H1 (cell line): Measurements from ENCODE around the gene KIF2C. TPM values are rescaled to one million over a fixed set of nuclear protein-coding genes. Genes with fewer than 3 reads are reported as not detected.
A peak's percentile ranks its signal among the peaks of the same experiment; 100 is the strongest.

Experiments
- CTCF ChIA-PET: fragments of 300-600 bp; sonication (Branson Sonifier 250); formaldehyde crosslinking; loops from one replicate; lab custom pipeline; 2021; ENCODE audit not compliant: partially characterized antibody; lab: Charles Lee
- POLR2A ChIA-PET: fragments of 300-600 bp; sonication (Branson Sonifier 250); formaldehyde crosslinking; loops from one replicate; lab custom pipeline; 2021; ENCODE audit warnings: inconsistent platforms; ENCODE audit not compliant: partially characterized antibody; lab: Charles Lee
- DNase-seq, 2 experiments: peaks; one replicate each; pipeline versions ENCODE4 v3.0.0 to v3.0.0-alpha.2; 2010 to 2022; ENCODE audit warnings: low spot score in 2 of 2, low read depth in 1 of 2, mixed read lengths in 1 of 2
- FAIRE-seq: peaks from 2 replicates; lab custom pipeline; 2011; peaks lifted over from hg19 to GRCh38; lab: Jason Lieb, UNC
- H2AFZ ChIP-seq: 2 replicates; pipeline ENCODE4 v1.8.1; 2012; ENCODE audit warnings: low read length, inconsistent platforms
- H2AK5ac ChIP-seq: 2 replicates; pipeline ENCODE4 v1.6.1; 2013; ENCODE audit warnings: low read depth, low read length
- H2BK120ac ChIP-seq: replicated peaks from 2 replicates; pipeline ENCODE3; 2013; ENCODE audit warnings: low read depth, low read length, inconsistent platforms
- H2BK12ac ChIP-seq: 2 replicates; pipeline ENCODE4 v1.6.1; 2013; ENCODE audit warnings: low read depth, low read length
- H2BK15ac ChIP-seq: 2 replicates; pipeline ENCODE4 v1.6.1; 2013; ENCODE audit warnings: low read length
- H2BK20ac ChIP-seq: 2 replicates; pipeline ENCODE4 v1.6.1; 2013; ENCODE audit warnings: low read length
- H2BK5ac ChIP-seq: 2 replicates; pipeline ENCODE4 v1.6.1; 2013; ENCODE audit warnings: low read depth, low read length
- H3K14ac ChIP-seq: 2 replicates; pipeline ENCODE4 v1.6.1; 2013; ENCODE audit warnings: inconsistent platforms; ENCODE audit not compliant: insufficient read length
- H3K18ac ChIP-seq: 2 replicates; pipeline ENCODE4 v1.6.1; 2013; ENCODE audit warnings: low read length; ENCODE audit errors: extremely low read depth
- H3K23ac ChIP-seq: 2 replicates; pipeline ENCODE4 v1.6.1; 2013; ENCODE audit warnings: inconsistent platforms; ENCODE audit not compliant: insufficient read length
- H3K23me2 ChIP-seq: 2 replicates; pipeline ENCODE4 v1.6.1; 2013; ENCODE audit warnings: low read depth, low read length
- H3K27ac ChIP-seq: 2 replicates; pipeline ENCODE4 v1.6.1; 2011; ENCODE audit warnings: low read depth, low read length, inconsistent platforms
- H3K27me3 ChIP-seq, 4 experiments: replicated peaks in 1 of 4; 1 replicate in 1 of 4; 2 replicates in 3 of 4; pipeline versions ENCODE4 v1.6.1 to v1.8.1; 2011 to 2013; ENCODE audit warnings: low read length in 3 of 4, mild to moderate bottlenecking in 3 of 4, inconsistent platforms in 2 of 4, mixed read lengths in 2 of 4, moderate library complexity in 1 of 4; ENCODE audit not compliant: control insufficient read depth in 3 of 4, insufficient read depth in 3 of 4; ENCODE audit errors: extremely low read depth in 1 of 4
- H3K36me3 ChIP-seq, 4 experiments: 2 replicates each; pipeline versions ENCODE4 v1.6.1 to v1.8.1; 2011 to 2013; ENCODE audit warnings: mild to moderate bottlenecking in 4 of 4, low read length in 3 of 4, moderate library complexity in 2 of 4, control low read depth in 1 of 4, inconsistent platforms in 1 of 4; ENCODE audit not compliant: insufficient read depth in 4 of 4, control insufficient read depth in 2 of 4
- H3K4ac ChIP-seq: replicated peaks from 2 replicates; pipeline ENCODE3; 2013; ENCODE audit warnings: low read length, low read depth, mixed read lengths, inconsistent platforms; ENCODE audit not compliant: insufficient read length
- H3K4me1 ChIP-seq, 4 experiments: replicated peaks in 1 of 4; 1 replicate in 1 of 4; 2 replicates in 3 of 4; pipeline versions ENCODE4 v1.6.1 to v1.8.1; 2011 to 2013; ENCODE audit warnings: low read length in 3 of 4, inconsistent platforms in 2 of 4, mixed read lengths in 1 of 4; ENCODE audit not compliant: insufficient read depth in 4 of 4, control insufficient read depth in 3 of 4
- H3K4me2 ChIP-seq, 2 experiments: 2 replicates each; pipeline versions ENCODE4 v1.6.1 to v1.8.1; 2011 to 2013; ENCODE audit warnings: low read depth in 2 of 2, low read length in 2 of 2, control low read depth in 1 of 2, inconsistent platforms in 1 of 2, mild to moderate bottlenecking in 1 of 2; ENCODE audit not compliant: insufficient read depth in 1 of 2
- H3K4me3 ChIP-seq, 4 experiments: fragments of 200-600, 300-600 bp in 1 of 4; sonication (generic), shearing (Covaris generic), sonication (Bioruptor Twin) in 1 of 4; 2 replicates each; pipeline versions ENCODE4 v1.5.1 to v1.8.1; 2011 to 2016; ENCODE audit warnings: low read length in 4 of 4, low read depth in 3 of 4, control low read depth in 2 of 4, inconsistent platforms in 2 of 4, mild to moderate bottlenecking in 2 of 4, mixed read lengths in 1 of 4, moderate library complexity in 1 of 4; ENCODE audit not compliant: insufficient read depth in 2 of 4; ENCODE audit errors: extremely low read depth in 1 of 4
- H3K56ac ChIP-seq: replicated peaks from 2 replicates; pipeline ENCODE3; 2013; ENCODE audit warnings: low read depth, mild to moderate bottlenecking, mixed read lengths, low read length, inconsistent platforms; ENCODE audit not compliant: insufficient read length
- H3K79me1 ChIP-seq: 2 replicates; pipeline ENCODE4 v1.6.1; 2013; ENCODE audit warnings: low read depth, low read length, control low read depth
- H3K79me2 ChIP-seq, 2 experiments: 2 replicates each; pipeline versions ENCODE4 v1.6.1 to v1.8.1; 2012 to 2013; ENCODE audit warnings: low read length in 2 of 2, mild to moderate bottlenecking in 2 of 2, inconsistent platforms in 1 of 2; ENCODE audit not compliant: insufficient read depth in 2 of 2, control insufficient read depth in 1 of 2
- H3K9ac ChIP-seq, 4 experiments: replicated peaks in 1 of 4; 1 replicate in 1 of 4; 2 replicates in 3 of 4; pipeline versions ENCODE4 v1.6.1 to v1.8.1; 2011 to 2013; ENCODE audit warnings: low read depth in 3 of 4, low read length in 3 of 4, control low read depth in 2 of 4, mild to moderate bottlenecking in 2 of 4, moderate library complexity in 2 of 4, inconsistent platforms in 1 of 4; ENCODE audit errors: extremely low read depth in 1 of 4
- H3K9me3 ChIP-seq, 2 experiments: 2 replicates each; pipeline versions ENCODE4 v1.6.1 to v1.8.1; 2012 to 2013; ENCODE audit warnings: mild to moderate bottlenecking in 2 of 2, moderate library complexity in 2 of 2, control low read depth in 1 of 2, inconsistent platforms in 1 of 2, low read depth in 1 of 2, low read length in 1 of 2, mixed read lengths in 1 of 2; ENCODE audit not compliant: insufficient read depth in 2 of 2
- H4K20me1 ChIP-seq, 2 experiments: replicated peaks in 1 of 2; 2 replicates each; pipeline versions ENCODE3 to v1.8.1; 2011 to 2013; ENCODE audit warnings: inconsistent platforms in 2 of 2, low read length in 2 of 2, mild to moderate bottlenecking in 1 of 2; ENCODE audit not compliant: insufficient read depth in 2 of 2, control insufficient read depth in 1 of 2
- H4K5ac ChIP-seq: 2 replicates; pipeline ENCODE4 v1.6.1; 2013; ENCODE audit warnings: low read length, low read depth, mixed read lengths, inconsistent platforms; ENCODE audit not compliant: insufficient read length
- H4K8ac ChIP-seq: 2 replicates; pipeline ENCODE4 v1.8.0; 2013; ENCODE audit warnings: mild to moderate bottlenecking, moderate library complexity, low read length, inconsistent platforms; ENCODE audit not compliant: insufficient read depth; ENCODE audit errors: extremely low read depth
- H4K91ac ChIP-seq: replicated peaks from 2 replicates; pipeline ENCODE3; 2013; ENCODE audit warnings: low read length, mixed read lengths, inconsistent platforms; ENCODE audit not compliant: insufficient read length
- BCL11A ChIP-seq, 2 experiments: IDR thresholded peaks; one replicate each; pipeline ENCODE4 v1.6.1; 2011; ENCODE audit warnings: low read depth in 2 of 2, low read length in 2 of 2, mild to moderate bottlenecking in 2 of 2
- CBX5 ChIP-seq: fragments of 300-800, 300-1000 bp; sonication (generic); IDR thresholded peaks from 2 replicates; pipeline ENCODE4 v1.7.1; 2016; ENCODE audit warnings: antibody characterized with exemption, low read length, low read depth
- GTF2F1 ChIP-seq: IDR thresholded peaks from 2 replicates; pipeline ENCODE4 v1.6.1; 2012; ENCODE audit warnings: low read depth, low read length, improper control_type of control experiment, borderline replicate concordance
- HDAC6 ChIP-seq: IDR thresholded peaks from one replicate; pipeline ENCODE4 v1.7.1; 2012; ENCODE audit warnings: low read depth, mild to moderate bottlenecking, inconsistent platforms, low read length, moderate library complexity
- KDM4A ChIP-seq: IDR thresholded peaks from one replicate; pipeline ENCODE4 v1.7.1; 2012; ENCODE audit warnings: low read depth, mild to moderate bottlenecking, moderate library complexity, low read length, inconsistent platforms; ENCODE audit not compliant: severe bottlenecking
- MAX ChIP-seq: IDR thresholded peaks from 2 replicates; pipeline ENCODE4 v1.6.1; 2012; ENCODE audit warnings: inconsistent platforms
- RFX5 ChIP-seq: IDR thresholded peaks from 2 replicates; pipeline ENCODE4 v1.6.1; 2011; ENCODE audit warnings: low read depth, low read length, improper control_type of control experiment, borderline replicate concordance
- SAP30 ChIP-seq: fragments of 300-600 bp; sonication (generic); IDR thresholded peaks from 2 replicates; pipeline ENCODE4 v1.7.1; 2012; ENCODE audit warnings: low read length, moderate library complexity, mild to moderate bottlenecking, inconsistent platforms; ENCODE audit not compliant: insufficient read depth, insufficient replicate concordance
- SIRT6 ChIP-seq: IDR thresholded peaks from one replicate; pipeline ENCODE4 v1.7.1; 2012; ENCODE audit warnings: low read length, inconsistent platforms
- SP1 ChIP-seq: IDR thresholded peaks from 2 replicates; pipeline ENCODE4 v1.6.1; 2011; ENCODE audit warnings: low read depth, low read length
- TBP ChIP-seq: IDR thresholded peaks from 2 replicates; pipeline ENCODE4 v1.6.1; 2011; ENCODE audit warnings: low read depth, low read length, improper control_type of control experiment
- YY1 ChIP-seq: IDR thresholded peaks from 2 replicates; pipeline ENCODE4 v1.6.1; 2011; ENCODE audit warnings: low read depth, mild to moderate bottlenecking, low read length
- WGBS, 2 experiments: shearing (Covaris generic) in 1 of 2; methylation state at CpG; one replicate each; pipeline versions ENCODE4 v1.1.6 to v1.1.7; 2013 to 2015; ENCODE audit warnings: low lambda C conversion rate in 2 of 2, mixed read lengths in 2 of 2, inconsistent platforms in 1 of 2, low coverage in 1 of 2, missing lambda C conversion rate in 1 of 2; ENCODE audit not compliant: insufficient replicate concordance in 2 of 2, insufficient coverage in 1 of 2, insufficient read length in 1 of 2; ENCODE audit errors: extremely low coverage in 1 of 2, missing lambda C conversion rate in 1 of 2; 5-methylcytosine and 5-hydroxymethylcytosine counted together
- polyA plus RNA-seq, 7 experiments: library from polyadenylated mRNA; depleted of rRNA in 3 of 7; stranded (reverse) in 5 of 7; unstranded in 2 of 7; fragments of >200 nt in 5 of 7; fragments of 200-250 nt in 2 of 7; gene quantifications; 1 replicate in 5 of 7; 2 replicates in 1 of 7; 4 replicates in 1 of 7; pipeline versions ENCODE4 v1.2.1 to v1.2.3, GENCODE V29; 2011 to 2013; ENCODE audit warnings: missing spikeins in 2 of 7, mixed read lengths in 2 of 7
- total RNA-seq: library from RNA; stranded (reverse); fragmentation: NEBNext Ultra II Directional; extraction: Animal tissue kit (Norgen Biotek cat#: 25700); gene quantifications from 2 replicates; pipeline ENCODE4 v1.2.1, GENCODE V29; 2021

Gene KIF2C
- total and polyA plus RNA-seq, 2 of the 8 experiments (the other 6 are each of a cell fraction or from before 2014, with no cell fraction given) = 41.8 to 68.1 TPM

GRCh38 chr1:44723496-44724295 lies 15.9 kb upstream of the KIF2C start:
- DNase-seq (no peak), FAIRE-seq (no peak)
- Histone ChIP-seq H3K14ac (no peak overlapping the region), H3K4me1 (peaks cover 0 to 1% (median 0%) of the 10 kb centered on the region in 4 experiments; a peak in 3 of 7 replicates), H3K23ac (no peak overlapping the region), H4K5ac (no peak overlapping the region), H2BK15ac (0 out of 2 replicates have a peak overlapping the region, but pooled peaks have one; percentile 31), H3K56ac (no peak overlapping the region), H4K91ac (no peak overlapping the region), H2BK120ac (no peak overlapping the region), H3K79me1 (no peaks in the 10 kb centered on the region), H3K27me3 (no peaks in the 10 kb centered on the region), H3K18ac (no peak overlapping the region), H4K8ac (peak overlapping the region; percentile 9), H3K9me3 (no peaks in the 10 kb centered on the region), H3K27ac (no peak overlapping the region), H3K9ac (no peak overlapping the region), H3K79me2 (no peaks in the 10 kb centered on the region), H2BK12ac (no peak overlapping the region), H3K23me2 (no peaks in the 10 kb centered on the region), H3K4me2 (no peak overlapping the region), H4K20me1 (no peaks in the 10 kb centered on the region), H3K4ac (no peak overlapping the region), H3K4me3 (no peak overlapping the region), H2AFZ (no peak overlapping the region; the same call in 1 of the 2 replicates), H2BK20ac (no peak overlapping the region), H2AK5ac (no peak overlapping the region), H3K36me3 (no peaks in the 10 kb centered on the region), H2BK5ac (no peak overlapping the region)
- 94% methylated on average over 26 of the region's 28 CpGs; no CpG with 5 or more reads in 1 of the 2 experiments for WGBS, 2 experiments
- ChIA-PET CTCF (interaction anchor here (0.8 to 1.4 kb wide), 3 partner anchors 9 to 85 kb away, joined by 3 to 4 read pairs (median 3); partner anchors contain the start of gene BTBD19), POLR2A (interaction anchor here (0.7 to 22.5 kb wide), 5 partner anchors 9 to 173 kb away, joined by 3 to 428 read pairs (median 122); partner anchors contain the start of genes BEST4, RNU5D-1 and RPS8)
- TF ChIP-seq CBX5 = no peak
- no peak for TF ChIP-seq TBP
- TF ChIP-seq SP1 = no peak
- no peak for TF ChIP-seq YY1
- no peak for TF ChIP-seq KDM4A
- no peak for TF ChIP-seq HDAC6
- TF ChIP-seq RFX5 = no peak
- no peak for TF ChIP-seq SIRT6
- no peak for TF ChIP-seq MAX
- no peak for TF ChIP-seq BCL11A (IDR thresholded peaks at IDR 0.05; ENCODE audit: low read depth in 2 of 2, low read length in 2 of 2)
- TF ChIP-seq SAP30 = no peak
- TF ChIP-seq GTF2F1 = no peak
